HG02759 (cell line): ENCODE measurements around the gene KSR1.
"Not testable (repeated sequence)": the region's sequence is repeated elsewhere in the genome, so short reads cannot be mapped to it uniquely, and the experiment has no call there.

Experiments used
- ATAC-seq: cut with Tn5 transposase; IDR thresholded peaks from one replicate; pipeline ENCODE4 v1.9.1; 2021; ENCODE audit warnings: mild to moderate bottlenecking, moderate library complexity; ENCODE audit not compliant: unreplicated experiment

Gene KSR1

DNA sequence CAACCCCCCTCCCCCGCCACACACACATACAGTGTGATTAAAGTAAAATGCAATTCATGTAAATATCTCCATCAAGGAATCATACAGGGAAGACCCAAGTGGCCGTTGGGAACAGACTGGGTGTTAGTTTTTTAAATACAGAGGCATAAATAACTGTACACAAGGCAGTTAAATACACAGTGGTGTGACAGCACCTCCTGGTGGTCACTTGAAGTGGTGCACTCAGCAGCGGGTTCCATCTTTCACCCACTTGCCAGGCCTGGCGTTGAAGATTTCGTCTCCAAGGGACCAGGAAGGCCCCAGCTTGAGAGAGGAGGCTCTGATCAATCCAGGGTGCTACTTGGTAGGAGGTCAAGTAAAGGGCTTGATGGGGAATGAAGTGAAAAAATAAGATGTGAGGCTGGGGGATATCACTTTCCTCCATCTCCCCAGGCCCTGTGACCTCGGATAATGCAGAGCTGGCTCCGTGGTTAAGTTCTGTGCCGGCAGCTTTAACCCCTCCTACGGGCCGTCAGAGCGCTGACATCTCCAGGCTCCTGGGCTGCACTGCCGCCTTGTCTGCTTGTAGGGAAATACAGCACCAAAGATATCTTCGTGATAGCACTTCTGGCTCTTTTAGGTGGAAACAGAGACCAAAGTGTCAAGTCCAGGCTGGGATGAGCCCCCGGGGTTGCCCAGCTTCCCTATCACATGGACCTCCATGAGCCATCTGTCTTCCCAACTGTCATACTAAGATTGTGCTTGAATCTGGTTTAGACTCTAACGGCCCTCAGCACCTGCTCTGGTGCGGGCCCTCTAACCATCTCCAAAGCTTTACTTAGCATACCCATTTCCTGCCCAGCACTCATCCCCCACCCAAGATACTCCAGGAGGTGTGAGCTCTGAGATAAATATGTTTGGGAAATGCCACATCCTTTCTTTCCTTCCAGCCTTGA, 195.4 kb downstream of the KSR1 start:
- no peak for ATAC-seq

DNA sequence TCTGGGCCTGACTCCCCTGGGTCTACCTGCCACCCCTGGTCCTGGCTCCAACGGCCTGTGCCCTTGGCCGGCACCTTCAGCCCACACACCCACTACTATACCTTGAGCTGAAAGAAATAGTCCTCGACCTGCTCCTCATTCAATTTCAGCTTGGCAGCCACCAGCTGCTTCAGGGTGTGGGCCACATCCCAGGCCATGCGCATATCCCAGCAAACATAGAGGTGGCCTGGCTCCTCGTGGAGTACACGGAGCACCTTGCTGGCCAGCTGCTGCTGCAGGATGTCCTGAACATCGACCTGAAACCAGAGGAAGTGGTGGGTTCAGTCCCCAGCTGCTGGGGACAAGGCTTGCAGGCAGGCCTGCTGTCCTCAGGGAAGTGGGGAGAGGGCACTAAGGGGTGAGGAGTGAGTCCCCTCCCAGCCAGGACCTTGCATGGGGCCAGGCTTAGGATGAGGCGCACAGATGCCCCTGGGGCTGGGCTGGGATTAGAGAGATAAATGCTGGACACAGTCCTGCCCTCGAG, 197.3 kb downstream of the KSR1 start:
- ATAC-seq, result not testable (repeated sequence)

DNA sequence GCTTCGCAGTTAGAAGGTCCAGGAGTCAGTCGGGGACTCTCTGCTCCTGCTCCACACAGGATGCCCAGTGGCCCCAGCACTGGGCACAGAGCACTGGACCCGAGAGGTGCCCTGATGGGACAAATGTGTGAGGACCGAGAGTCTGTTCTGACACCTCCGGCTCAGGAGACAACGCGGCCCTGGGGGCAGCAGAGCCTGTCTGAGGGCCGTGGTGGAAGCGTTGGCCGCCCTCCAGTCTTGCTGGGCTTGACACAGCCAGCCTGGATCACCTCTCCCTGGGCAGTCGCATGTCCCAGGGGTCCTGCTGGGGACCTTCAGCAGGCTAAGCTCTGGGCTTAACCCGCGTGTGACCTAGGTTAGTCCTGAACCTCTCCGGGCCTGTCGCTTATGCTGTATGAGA, 197.9 kb downstream of the KSR1 start:
- no peak for ATAC-seq

DNA sequence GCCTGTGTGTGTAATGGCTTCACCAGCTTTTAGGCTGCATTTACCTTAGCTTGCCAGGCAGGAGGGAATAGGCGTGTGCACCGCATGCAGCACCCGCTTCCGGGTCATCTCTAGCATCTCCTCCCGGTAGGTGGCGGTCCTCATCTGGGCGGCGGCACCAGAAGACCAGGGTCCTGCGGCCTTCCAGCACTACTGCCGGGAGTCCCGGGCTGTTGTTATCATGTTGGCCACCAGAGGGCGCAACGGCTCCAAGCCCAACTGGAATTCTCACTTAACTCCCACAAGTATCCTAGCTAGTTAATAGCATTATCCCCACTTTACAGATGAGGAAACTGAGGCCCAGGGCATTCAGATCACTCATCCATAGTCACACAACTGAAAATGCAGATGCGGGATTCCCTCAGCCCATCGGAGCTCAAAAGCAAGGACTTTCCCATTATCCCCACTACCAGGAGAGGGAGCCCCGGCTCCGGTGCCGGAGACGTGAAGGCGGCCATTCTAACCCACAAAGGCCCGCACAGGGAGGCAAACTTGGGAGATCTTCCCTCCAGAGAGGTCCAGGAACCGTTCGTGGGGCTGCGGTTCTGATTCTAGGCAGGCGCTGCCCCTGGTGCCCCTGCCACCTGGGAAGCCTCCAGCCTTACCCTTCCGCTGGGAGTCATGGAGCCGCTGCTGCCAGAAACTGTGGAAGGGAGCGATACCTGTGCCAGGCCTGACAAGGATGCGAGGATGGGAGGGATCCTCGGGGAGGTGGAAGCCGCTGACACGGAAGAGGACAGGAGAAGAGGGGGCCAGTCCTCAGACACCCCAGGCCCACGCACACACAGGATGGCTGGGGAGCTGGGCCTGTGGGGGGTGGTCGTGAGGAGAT, 198.6 kb downstream of the KSR1 start:
- ATAC-seq, result peak; percentile 87

DNA sequence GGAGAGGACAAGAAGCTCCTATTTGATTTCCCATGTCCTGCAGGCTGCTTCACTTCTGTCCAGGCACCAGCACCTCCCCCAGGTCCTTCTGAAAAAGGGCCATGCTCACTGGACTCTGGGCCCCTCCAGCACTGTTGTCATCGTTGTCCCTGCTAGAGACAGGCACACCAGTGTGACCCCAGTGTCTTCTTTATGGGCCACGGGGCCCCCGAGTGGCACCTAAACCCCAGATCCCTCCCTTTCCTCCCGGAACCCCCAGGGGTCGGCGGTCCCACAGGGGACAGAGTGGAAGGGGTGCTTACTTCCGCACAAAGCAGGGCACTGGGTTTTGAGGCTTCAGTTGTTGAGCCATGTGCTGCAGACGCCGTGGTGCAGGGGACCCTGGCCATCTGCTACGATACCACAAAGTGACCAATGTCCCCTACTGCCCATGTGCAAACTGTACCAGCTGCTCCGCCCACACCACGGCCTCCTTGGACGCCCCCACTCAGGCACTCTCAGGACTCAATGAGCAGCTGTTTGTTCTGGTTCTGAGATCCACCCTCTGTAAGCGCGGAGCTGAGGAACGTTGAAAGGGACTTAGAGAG, 199.4 kb downstream of the KSR1 start:
- ATAC-seq, result not testable (repeated sequence)

DNA sequence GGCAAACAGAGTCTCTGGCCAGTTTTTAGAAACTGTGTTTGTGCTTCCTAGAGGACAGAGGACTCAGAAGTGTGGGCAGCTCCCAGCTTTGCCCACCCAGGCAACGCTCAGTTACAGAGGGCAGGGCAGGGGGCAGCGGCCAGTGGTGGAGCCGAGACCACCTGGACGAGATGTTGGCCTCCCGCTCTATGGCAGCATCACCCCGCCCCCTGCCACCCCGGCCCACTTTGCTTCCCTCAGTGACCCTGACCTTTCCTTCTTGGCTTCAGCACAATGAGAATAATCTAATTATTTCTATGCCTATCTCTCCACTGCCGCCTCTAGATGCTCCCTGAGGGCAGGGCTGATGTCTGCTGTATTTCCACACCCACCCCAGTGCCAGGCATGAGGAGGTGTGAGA, 200.4 kb downstream of the KSR1 start:
- not testable (repeated sequence) for ATAC-seq

DNA sequence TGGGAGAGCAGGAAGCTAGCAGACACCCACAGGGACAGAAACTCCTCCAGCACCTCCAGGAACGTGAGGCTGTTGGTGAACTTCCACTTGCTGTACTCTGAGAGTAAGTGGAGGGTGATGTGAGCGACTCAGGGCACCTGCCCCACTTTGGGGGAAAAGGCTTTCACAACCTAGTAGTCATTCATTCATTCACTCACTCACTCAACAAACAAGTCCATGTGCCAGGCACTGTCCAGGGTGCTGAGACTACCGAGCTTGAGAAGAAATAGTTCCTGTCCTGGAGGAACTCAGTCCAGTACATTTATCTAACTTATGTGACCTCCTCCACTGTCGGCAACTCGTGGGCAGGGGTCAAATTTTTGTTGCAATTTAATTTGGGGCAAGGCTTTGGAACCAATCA, 201.4 kb downstream of the KSR1 start:
- no peak for ATAC-seq

DNA sequence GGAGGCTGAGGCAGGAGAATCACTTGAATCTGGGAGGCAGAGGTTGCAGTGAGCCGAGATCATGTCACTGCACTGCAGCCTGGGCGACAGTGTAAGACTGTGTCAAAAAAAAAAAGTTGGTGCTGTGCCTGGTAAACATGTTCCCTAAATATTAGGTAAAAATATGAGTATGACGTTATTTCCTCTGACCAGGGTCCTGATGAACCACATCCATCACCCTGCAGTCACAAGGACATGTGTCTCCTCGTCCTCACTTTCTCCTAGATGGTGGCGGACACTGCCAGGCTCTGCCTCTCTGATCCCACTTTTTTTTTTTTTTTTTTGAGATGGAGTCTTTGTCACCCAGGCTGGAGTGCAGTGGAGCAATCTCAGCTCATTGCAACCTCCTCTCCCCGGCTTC, 203.4 kb downstream of the KSR1 start:
- no peak for ATAC-seq

DNA sequence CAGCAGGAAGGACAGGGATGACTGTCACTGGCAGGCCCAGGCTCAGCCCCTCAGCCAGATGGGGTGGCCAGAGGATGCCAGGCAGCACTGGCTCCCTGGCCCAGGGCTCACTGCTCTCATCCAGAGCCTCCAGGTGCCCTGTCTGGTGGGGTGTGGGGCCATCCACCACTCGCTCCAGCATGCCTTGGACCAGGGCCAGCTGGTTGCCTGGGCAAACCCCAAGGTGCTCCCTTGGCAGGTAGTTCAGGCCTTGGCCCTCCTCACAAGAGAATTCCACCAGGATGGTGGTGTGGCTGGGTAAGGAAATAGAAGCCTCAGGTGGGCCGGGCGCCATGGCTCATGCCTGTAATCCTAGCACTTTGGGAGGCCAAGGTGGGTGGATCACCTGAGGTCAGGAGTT, 204.2 kb downstream of the KSR1 start:
- no peak for ATAC-seq

DNA sequence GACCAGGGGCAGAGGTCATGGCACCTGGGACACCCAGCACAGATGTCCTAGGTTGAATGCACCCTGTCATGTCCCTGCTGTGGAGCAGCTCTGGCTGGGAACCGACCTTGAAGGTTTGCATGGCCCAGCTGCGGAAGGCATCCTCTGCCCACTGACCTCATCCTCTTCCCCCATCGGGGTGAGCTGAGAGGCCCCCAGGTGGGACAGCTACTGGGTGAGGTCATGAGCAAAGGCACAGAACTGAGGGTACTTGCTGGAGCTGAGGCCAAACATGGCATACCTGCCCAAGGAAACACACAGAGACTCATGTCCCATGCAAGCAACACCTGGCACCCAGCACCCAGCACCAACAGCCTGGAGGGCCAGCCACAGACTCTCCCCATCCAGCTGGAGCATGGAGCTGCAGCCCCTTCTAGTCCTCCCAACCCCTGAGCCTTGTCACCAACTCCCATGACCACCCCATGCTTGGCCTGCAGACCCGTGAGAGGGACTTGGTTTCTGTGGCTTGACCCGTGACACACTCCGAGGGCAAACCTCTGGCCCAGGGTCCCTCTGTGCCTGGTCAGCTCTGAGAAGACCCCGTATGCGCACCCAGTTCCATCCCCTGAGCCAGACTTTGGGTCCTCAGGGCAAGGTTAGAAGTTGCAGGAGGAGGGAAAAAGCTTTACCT, 207.8 kb downstream of the KSR1 start:
- ATAC-seq, result no peak

DNA sequence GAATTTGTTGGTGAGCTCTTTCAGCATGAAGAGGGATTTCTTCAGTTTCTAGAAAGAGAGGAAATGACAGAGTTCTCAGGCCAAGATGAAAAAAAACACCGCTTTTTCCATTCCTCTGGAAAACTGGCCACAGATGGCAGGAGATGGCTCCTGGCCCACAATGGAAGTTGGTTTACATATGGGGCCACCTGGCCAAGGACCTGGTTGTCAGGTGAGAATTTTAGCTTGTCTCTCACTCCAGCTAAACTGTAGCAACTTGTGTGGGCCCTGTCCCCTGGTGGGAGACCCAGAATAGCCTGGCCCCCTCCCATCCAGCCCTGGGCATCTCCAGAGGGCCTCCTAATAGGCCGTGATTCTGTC, 208.3 kb downstream of the KSR1 start:
- no peak for ATAC-seq

DNA sequence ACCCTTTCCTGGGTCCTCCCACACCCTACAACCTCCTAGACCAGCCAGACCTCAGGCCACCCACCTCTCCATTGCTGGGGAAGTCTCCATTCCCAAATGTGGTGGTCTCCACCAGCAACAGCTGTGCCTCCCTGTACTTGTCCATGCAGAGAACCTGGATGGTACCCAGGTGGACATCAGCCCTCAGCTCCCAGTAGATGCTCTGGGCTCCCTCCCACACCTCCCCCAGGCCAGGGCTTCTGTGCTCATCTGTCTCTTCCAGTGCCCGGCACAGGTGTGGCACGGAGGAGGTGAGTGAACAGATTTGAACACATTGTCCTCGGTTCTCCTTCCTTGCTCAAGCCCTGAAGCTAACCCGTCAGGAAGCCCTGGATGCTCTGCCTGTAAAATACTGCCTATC, 209.3 kb downstream of the KSR1 start:
- no peak for ATAC-seq

DNA sequence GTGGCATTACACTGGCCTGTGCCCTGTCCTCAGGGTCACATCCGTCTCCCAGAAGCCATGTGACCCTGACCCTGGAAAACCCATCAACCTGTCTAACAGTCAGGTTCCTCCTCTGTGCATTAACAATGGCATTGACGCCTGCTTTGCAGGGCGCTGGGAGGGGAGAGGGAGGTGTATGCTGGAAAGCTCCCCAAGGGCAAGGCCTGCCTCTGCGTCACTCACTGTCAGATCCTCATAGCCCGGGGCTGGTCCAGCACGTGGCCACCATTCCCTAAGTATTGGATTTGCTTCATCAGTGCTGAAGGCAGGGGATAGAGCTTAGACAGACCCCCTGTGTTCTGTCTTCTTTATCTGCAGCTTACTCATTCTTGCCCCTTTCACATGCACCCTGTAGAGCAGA, 210.0 kb downstream of the KSR1 start:
- not testable (repeated sequence) for ATAC-seq

DNA sequence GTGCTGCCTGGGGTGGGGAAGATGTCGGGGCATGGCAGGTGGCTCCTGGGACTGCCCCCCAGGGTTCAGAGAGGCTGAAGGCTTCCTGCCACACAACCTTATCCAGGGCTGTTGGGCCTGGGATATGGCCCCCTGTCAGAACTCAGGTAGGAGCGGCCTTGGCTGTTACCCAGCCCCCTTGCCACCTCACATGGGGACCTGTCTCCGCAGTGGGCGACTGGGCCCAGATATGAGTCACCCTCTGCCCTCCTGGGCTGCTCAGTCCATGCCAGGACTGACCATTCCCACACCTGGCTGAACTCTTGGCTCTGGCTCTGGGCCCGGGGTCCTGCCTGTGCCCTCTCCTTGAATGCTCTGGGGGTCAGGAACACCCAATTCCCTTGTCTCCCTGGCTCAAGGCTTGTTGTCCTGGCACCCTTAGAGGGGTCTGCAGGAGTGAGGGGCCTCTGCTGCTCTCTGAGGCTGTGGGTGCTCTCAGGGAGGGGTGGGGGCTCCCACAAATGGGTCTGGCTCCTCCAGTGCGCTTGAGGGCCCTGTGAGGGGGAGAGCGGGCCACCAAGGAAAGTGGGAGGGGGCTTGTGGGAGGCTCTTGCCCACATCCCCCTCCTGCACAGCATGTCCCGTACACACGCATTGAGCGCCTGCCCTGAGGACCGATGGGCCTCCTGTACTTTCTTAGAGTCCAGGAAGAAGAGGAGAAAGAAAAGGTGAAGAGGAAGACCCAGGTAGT, 210.7 kb downstream of the KSR1 start:
- no peak for ATAC-seq

DNA sequence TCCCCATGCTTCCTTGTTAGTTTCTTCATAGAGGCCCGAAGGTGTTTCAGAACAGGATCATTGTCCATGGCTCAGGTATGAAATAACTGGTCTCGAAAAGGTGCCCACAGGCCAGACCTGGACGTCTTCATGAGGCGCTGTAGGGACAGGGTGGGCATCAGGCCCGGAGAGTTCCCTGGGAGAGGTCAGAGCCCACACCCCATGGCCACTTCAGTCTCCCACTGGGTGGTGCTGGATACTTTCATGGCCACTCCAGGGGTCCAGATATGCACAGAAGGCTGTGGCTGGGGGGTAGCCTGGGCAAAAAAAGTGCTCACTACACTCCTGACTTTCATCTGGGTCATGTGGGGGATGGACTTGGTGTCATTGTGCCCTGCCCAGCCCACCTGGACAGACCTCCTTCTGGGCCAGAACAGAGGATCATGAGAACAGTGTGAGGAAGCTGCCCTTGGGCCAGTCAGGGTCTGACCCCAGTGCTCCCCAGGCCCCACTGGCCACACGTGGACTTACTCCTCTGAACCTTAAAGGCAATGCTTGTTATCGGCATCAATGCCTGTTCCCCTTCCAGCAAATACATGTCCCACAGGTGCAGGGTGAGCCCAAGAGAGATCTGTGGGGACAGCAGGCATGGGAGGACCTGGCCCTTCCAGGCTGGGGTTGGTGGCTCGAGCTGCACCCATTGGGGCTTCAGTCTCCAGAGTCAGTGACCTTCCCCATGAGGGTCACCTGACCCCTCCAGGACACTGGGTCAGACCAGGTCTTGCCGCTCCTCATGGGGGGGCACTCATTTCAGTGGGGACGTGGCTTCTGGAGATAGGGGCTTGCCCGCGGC, 211.6 kb downstream of the KSR1 start:
- no peak for ATAC-seq

DNA sequence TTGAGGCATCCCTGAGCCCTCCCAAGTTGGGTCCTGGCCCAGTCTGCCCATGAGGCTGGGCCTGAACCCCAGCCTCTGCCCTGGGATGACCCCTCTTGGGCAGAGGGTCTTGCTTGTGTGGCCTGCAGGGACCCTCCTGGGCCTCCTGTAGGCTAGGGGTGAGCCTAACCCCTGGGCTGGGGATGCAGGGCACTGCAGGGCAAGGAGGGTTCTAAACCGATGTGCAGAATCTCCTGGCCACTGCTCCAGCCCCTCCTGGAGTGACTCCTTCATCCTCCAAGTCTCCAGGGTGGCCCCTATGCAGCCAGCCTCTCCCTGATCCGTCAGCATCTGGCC, 212.2 kb downstream of the KSR1 start:
- ATAC-seq, result no peak

DNA sequence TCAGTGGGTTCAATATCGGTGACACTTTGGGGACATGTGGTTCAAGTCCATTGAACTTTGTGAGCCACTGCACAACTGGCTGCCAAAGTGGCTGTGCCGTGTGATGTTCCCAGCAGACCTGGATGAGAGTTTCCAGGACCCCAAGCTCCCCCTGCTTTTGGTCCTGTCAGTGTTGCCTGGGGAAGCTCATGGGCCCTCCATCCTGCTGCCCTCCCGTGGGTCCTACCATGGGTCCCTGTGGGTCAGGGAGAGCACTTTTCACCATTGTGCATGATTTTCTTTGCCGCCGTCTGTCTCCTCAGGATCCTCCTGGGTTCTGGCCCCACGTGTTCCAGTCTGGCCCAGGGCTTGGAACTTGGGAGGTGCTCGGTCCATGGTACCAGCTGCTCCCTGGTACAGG, 212.9 kb downstream of the KSR1 start:
- ATAC-seq, result no peak

DNA sequence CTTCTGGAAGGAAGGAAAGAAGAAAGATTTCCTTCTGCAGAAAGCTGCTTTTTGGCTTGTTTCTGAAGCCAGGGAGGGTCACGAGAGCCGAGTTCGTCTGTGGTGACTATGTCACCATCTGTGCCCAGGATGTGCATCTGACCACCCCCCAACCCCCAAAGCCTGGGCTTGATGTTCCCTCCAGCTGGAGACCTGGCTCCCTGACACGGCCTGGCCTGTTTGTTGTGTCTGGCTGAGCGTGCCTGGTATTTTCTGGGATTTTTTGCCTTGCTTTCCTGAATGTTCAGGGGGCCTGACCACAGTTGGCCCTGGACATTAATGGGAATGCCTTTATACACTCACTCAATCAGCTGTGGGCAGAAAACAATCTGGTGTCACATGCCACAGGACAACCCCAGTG, 213.6 kb downstream of the KSR1 start:
- no peak for ATAC-seq

DNA sequence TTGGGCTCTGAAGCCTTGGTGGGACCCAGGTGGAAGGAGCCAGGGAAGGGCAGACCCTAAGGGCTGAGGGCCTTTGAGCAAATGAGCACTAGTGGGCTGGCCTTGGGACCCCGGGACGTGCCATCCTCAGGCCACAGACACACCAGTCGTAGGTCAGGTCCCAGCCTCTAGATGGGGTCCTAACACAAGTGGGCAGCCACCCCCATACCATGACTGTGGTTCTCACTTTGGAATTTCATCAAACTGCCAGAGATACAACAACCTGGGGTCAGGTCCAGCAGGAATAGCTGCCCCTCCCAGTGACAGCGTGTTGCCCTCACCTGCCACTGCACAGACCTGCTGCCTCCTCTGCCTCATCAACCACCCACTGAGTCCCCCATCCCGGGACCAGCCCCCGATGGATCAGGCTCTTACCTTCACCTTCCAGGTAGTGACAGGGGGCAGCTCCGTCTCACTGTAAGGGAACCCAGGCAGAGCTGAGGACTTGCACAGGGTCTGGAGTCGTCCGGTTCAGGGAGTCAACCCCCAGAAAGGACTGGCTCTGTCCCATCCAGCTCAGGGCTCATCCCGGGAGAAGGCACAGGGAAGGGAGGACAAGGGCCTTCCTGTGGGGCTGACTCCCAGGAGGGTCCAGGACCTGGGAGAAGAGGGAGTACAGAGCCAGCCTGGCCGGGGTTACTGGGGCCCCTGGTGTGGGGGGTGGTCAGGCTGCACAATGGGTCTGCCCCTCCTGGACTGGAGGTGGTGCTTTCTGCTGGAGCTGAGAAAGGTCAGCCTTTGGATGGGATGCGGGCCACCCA, 214.7 kb downstream of the KSR1 start:
- no peak for ATAC-seq
